B cell (primary cell): Measurements from ENCODE around the gene DAB2IP. TPM values are rescaled to one million over a fixed set of nuclear protein-coding genes. Genes with fewer than 3 reads are reported as not detected.

Experiments used
- ATAC-seq: fragments of 200-7000 bp; cut with Tn5 transposase; one replicate; pipeline ENCODE4 v1.10.0; 2021; ENCODE audit warnings: low read depth, mild to moderate bottlenecking, moderate number of reproducible peaks, moderate library complexity
- CTCF ChIA-PET: fragments of 350-600 bp; sonication (Branson Sonifier 250); formaldehyde crosslinking; loops from one replicate; lab custom pipeline; 2021; ENCODE audit warnings: antibody characterized with exemption, inconsistent platforms; lab: Charles Lee
- POLR2A ChIA-PET: fragments of 350-600 bp; sonication (Branson Sonifier 250); formaldehyde crosslinking; loops from one replicate; lab custom pipeline; 2021; ENCODE audit warnings: antibody characterized with exemption; lab: Charles Lee
- DNase-seq: peaks from one replicate; pipeline ENCODE4 v3.0.0; 2013
- H2AFZ ChIP-seq: 2 replicates; pipeline ENCODE4 v1.6.1; 2012; ENCODE audit warnings: mild to moderate bottlenecking, low read depth, low read length; ENCODE audit not compliant: insufficient read depth, poor library complexity, severe bottlenecking
- H3K27ac ChIP-seq, 2 donors: 1 replicate in 1 of 2; 2 replicates in 1 of 2; pipeline ENCODE4 v1.5.1; 2012 to 2013; ENCODE audit warnings: low read length in 2 of 2, mild to moderate bottlenecking in 2 of 2, moderate library complexity in 1 of 2
- H3K27me3 ChIP-seq, 4 experiments: fragments of 200-600 bp in 1 of 4; sonication (generic) in 1 of 4; replicated peaks in 1 of 4; 1 replicate in 2 of 4; 2 replicates in 2 of 4; pipeline versions ENCODE4 v1.6.1 to v1.7.0; 2013 to 2016; ENCODE audit warnings: low read length in 3 of 4, mild to moderate bottlenecking in 2 of 4, mixed read lengths in 1 of 4, moderate library complexity in 1 of 4; ENCODE audit not compliant: insufficient read depth in 4 of 4, control insufficient read depth in 3 of 4; ENCODE audit errors: control extremely low read depth in 1 of 4
- H3K36me3 ChIP-seq, 2 experiments: replicated peaks in 1 of 2; 1 replicate in 1 of 2; 2 replicates in 1 of 2; pipeline versions ENCODE4 v1.6.1 to v1.7.1; 2013; ENCODE audit warnings: low read length in 1 of 2; ENCODE audit not compliant: insufficient read depth in 2 of 2, control insufficient read depth in 1 of 2; ENCODE audit errors: control extremely low read depth in 1 of 2, extremely low read depth in 1 of 2
- H3K4me1 ChIP-seq, 2 donors: fragments of 200-600 bp in 1 of 2; sonication (generic) in 1 of 2; 1 replicate in 1 of 2; 2 replicates in 1 of 2; pipeline versions ENCODE4 v1.5.1 to v1.6.1; 2013 to 2017; ENCODE audit warnings: low read length in 2 of 2; ENCODE audit not compliant: control insufficient read depth in 2 of 2, insufficient read depth in 2 of 2
- H3K4me2 ChIP-seq: replicated peaks from 2 replicates; pipeline ENCODE3; 2012; ENCODE audit warnings: mild to moderate bottlenecking, low read depth, low read length; ENCODE audit not compliant: poor library complexity, severe bottlenecking
- H3K4me3 ChIP-seq, 5 experiments: fragments of 200-600 bp in 1 of 5; sonication (generic) in 1 of 5; 1 replicate in 3 of 5; 2 replicates in 2 of 5; pipeline versions ENCODE4 v1.5.1 to v1.7.0; 2011 to 2016; ENCODE audit warnings: low read length in 4 of 5, mild to moderate bottlenecking in 4 of 5, low read depth in 2 of 5, control low read depth in 1 of 5, moderate library complexity in 1 of 5; ENCODE audit not compliant: insufficient read depth in 1 of 5; ENCODE audit errors: control extremely low read depth in 1 of 5, extremely low read depth in 1 of 5
- H3K79me2 ChIP-seq: fragments of 200-600 bp; sonication (generic); one replicate; pipeline ENCODE4 v1.6.0; 2016; ENCODE audit warnings: low read length; ENCODE audit not compliant: control insufficient read depth, insufficient read depth
- H3K9ac ChIP-seq: fragments of 200-600 bp; sonication (generic); 2 replicates; pipeline ENCODE4 v1.6.1; 2017; ENCODE audit warnings: mild to moderate bottlenecking, low read length, moderate library complexity
- H3K9me3 ChIP-seq, 3 donors: one replicate each; pipeline versions ENCODE4 v1.6.1 to v1.7.1; 2013; ENCODE audit warnings: low read length in 2 of 3; ENCODE audit not compliant: control insufficient read depth in 2 of 3, insufficient read depth in 1 of 3; ENCODE audit errors: control extremely low read depth in 1 of 3
- H4K20me1 ChIP-seq: 2 replicates; pipeline ENCODE4 v1.6.0; 2012; ENCODE audit warnings: mild to moderate bottlenecking, low read length; ENCODE audit not compliant: insufficient read depth, control insufficient read depth, poor library complexity, severe bottlenecking
- H3K27ac Mint-ChIP-seq: one replicate; pipeline ENCODE4 v1.8.0; 2021; ENCODE audit warnings: mixed read lengths
- H3K27me3 Mint-ChIP-seq: one replicate; pipeline ENCODE4 v1.8.0; 2021; ENCODE audit warnings: mixed read lengths
- H3K4me1 Mint-ChIP-seq: one replicate; pipeline ENCODE4 v1.8.0; 2021; ENCODE audit warnings: mixed read lengths
- H3K4me3 Mint-ChIP-seq: one replicate; pipeline ENCODE4 v1.8.0; 2021; ENCODE audit warnings: mixed read lengths
- H3K9me3 Mint-ChIP-seq: one replicate; pipeline ENCODE4 v1.8.0; 2022; ENCODE audit warnings: mixed read lengths; ENCODE audit not compliant: insufficient read depth
- EZH2 ChIP-seq: IDR thresholded peaks from 2 replicates; pipeline ENCODE4 v1.6.1; 2012; ENCODE audit warnings: borderline replicate concordance, low read depth, mild to moderate bottlenecking, moderate library complexity, low read length; ENCODE audit not compliant: insufficient read depth, poor library complexity, severe bottlenecking
- WGBS: methylation state at CpG from one replicate; pipeline ENCODE4 v1.1.5; 2013; ENCODE audit warnings: missing lambda C conversion rate; ENCODE audit not compliant: insufficient coverage; 5-methylcytosine and 5-hydroxymethylcytosine counted together
- intact Hi-C: fragments of 100-400 bp; cut with micrococcal nuclease; formaldehyde crosslinking; loops from one replicate; pipeline ENCODE4 v1.10.0; 2022
- polyA plus RNA-seq: library from polyadenylated mRNA; depleted of rRNA; stranded (reverse); fragments of >200 nt; gene quantifications from 2 replicates; pipeline ENCODE4 v1.2.3, GENCODE V29; 2012
- total RNA-seq, 2 donors: library from RNA; stranded (reverse); fragments of 120-200 nt in 1 of 2; gene quantifications; 1 replicate in 1 of 2; 2 replicates in 1 of 2; pipeline versions ENCODE4 v1.2.3 to v1.2.4, GENCODE V29; 2013 to 2022
- TF ChIP-seq, protein P1 (sequence below): fragments of 200-600 bp; IDR thresholded peaks from one replicate; pipeline ENCODE4 v1.8.0; 2022; ENCODE audit warnings: antibody characterized with exemption, mild to moderate bottlenecking

The DAB2IP gene
- total and polyA plus RNA-seq, 2 donors (not counting 1 experiment from before 2014, with no cell fraction given), result 1.1 to 3.9 TPM

DNA sequence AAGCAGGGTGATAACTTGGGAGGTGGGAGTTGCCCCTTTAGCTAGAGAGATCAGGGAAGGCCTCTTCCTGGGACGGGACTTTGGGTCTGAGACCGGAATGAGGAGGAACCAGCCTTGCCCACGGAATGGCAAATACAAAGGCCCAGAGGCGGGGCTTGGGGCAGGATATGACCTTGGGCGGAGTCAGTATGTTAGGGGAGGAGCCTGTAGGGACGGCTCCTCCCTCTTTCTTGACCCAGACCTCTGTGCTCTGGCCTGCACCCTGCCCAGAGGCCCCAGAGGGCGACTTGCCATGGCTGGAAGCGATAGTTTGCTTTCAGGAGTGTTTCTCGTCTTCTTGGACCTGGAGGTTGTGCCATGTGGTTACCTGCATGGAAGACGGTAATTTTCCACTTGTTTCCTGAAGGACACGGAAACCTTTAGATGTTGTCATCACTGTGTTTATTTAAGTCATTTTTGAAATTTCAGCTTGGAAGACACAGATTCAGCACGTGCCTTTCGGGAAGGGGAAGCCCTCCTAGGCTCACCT, 85.6 kb downstream of the DAB2IP start:
- no peaks in the 10 kb centered on the region for H3K9me3 Mint-ChIP-seq
- Histone ChIP-seq H3K4me1 (peaks cover 7 to 11% of the 10 kb centered on the region in 2 donors), H3K27me3 (peaks cover 0 to 35% (median 12%) of the 10 kb centered on the region in 4 experiments), H3K4me2 (peak overlapping the region; percentile 32), H3K27ac (no peak overlapping the region), H3K79me2 (no peaks in the 10 kb centered on the region), H3K9me3 (no peaks in the 10 kb centered on the region), H2AFZ (peak overlapping the region; percentile 16), H3K9ac (no peak overlapping the region), H4K20me1 (no peaks in the 10 kb centered on the region), H3K36me3 (no peaks in the 10 kb centered on the region), H3K4me3 (no peak overlapping the region)
- H3K4me3 Mint-ChIP-seq, result peak overlapping the region; percentile 82
- ChIA-PET CTCF (interaction anchor here (1.0 kb wide), 1 partner anchor 10 kb away, joined by 3 read pairs; no protein-coding TSS in a partner anchor), POLR2A (no interaction called here)
- TF ChIP-seq EZH2, result no peak
- TF ChIP-seq, protein P1, sequence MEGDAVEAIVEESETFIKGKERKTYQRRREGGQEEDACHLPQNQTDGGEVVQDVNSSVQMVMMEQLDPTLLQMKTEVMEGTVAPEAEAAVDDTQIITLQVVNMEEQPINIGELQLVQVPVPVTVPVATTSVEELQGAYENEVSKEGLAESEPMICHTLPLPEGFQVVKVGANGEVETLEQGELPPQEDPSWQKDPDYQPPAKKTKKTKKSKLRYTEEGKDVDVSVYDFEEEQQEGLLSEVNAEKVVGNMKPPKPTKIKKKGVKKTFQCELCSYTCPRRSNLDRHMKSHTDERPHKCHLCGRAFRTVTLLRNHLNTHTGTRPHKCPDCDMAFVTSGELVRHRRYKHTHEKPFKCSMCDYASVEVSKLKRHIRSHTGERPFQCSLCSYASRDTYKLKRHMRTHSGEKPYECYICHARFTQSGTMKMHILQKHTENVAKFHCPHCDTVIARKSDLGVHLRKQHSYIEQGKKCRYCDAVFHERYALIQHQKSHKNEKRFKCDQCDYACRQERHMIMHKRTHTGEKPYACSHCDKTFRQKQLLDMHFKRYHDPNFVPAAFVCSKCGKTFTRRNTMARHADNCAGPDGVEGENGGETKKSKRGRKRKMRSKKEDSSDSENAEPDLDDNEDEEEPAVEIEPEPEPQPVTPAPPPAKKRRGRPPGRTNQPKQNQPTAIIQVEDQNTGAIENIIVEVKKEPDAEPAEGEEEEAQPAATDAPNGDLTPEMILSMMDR, result no peak
- H3K4me1 Mint-ChIP-seq, result peaks cover 19% of the 10 kb centered on the region
- 72% methylated on average over 13 of the region's 13 CpGs for WGBS
- no peak overlapping the region for H3K27ac Mint-ChIP-seq
- intact Hi-C loops, result no loop called here
- ATAC-seq, result no peak
- no peak for DNase-seq
- peaks cover 26% of the 10 kb centered on the region for H3K27me3 Mint-ChIP-seq

DNA sequence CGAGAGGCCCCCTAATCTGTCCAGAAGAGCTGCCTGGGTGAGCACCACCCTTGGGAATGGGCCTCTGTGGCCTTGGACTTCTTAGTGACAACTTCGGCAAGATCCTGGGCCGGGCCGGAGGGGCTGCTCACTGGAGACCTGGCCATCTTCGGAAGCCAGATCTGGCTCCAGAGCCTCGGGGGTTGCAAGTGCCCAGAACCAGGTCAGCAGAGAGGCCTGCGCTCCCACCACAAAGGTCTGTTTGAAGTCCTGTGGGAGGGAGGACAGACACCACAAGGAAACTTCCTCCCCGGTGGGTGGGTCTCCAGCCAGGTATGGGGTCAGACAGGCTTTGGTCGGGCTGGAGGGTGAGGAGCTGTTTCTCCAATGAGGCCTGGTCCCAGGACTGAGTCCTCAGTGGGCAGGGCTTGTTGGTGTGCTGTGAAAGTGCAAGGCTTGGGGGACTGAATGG, 86.1 kb downstream of the DAB2IP start:
- Histone ChIP-seq H3K27me3 (peaks cover 0 to 34% (median 12%) of the 10 kb centered on the region in 4 experiments), H3K9ac (no peak overlapping the region), H2AFZ (no peak overlapping the region), H3K27ac (no peak overlapping the region), H3K9me3 (no peaks in the 10 kb centered on the region), H3K4me2 (no peak overlapping the region), H3K36me3 (no peaks in the 10 kb centered on the region), H3K79me2 (no peaks in the 10 kb centered on the region), H4K20me1 (no peaks in the 10 kb centered on the region), H3K4me3 (no peak overlapping the region), H3K4me1 (peaks cover 7 to 11% of the 10 kb centered on the region in 2 donors)
- no peak overlapping the region for H3K27ac Mint-ChIP-seq
- no peak overlapping the region for H3K4me3 Mint-ChIP-seq
- intact Hi-C loops, result no loop called here
- H3K4me1 Mint-ChIP-seq, result peaks cover 19% of the 10 kb centered on the region
- TF ChIP-seq EZH2, result no peak
- TF ChIP-seq, protein P1, result no peak
- WGBS, result 98% methylated on average over 9 of the region's 9 CpGs
- POLR2A ChIA-PET, result no interaction called here
- H3K27me3 Mint-ChIP-seq, result peaks cover 26% of the 10 kb centered on the region
- no peaks in the 10 kb centered on the region for H3K9me3 Mint-ChIP-seq
- ATAC-seq (no peak), DNase-seq (no peak)
- CTCF ChIA-PET, result interaction anchor here (1.0 kb wide), 1 partner anchor 9 kb away, joined by 3 read pairs; no protein-coding TSS in a partner anchor
